NB4 (cell line): ENCODE results near the gene GARNL3.

ENCODE experiments used
- DNase-seq: peaks from one replicate; pipeline ENCODE4 v3.0.0; 2010; ENCODE audit warnings: low read depth
- H3K4me3 ChIP-seq: one replicate; pipeline ENCODE4 v1.5.1; 2011; ENCODE audit warnings: mild to moderate bottlenecking, low read depth, low read length, moderate library complexity
- MYC ChIP-seq: IDR thresholded peaks from 2 replicates; pipeline ENCODE4 v1.6.1; 2011; ENCODE audit warnings: low read depth, low read length
- POLR2A ChIP-seq: IDR thresholded peaks from 2 replicates; pipeline ENCODE4 v1.6.1; 2011; ENCODE audit warnings: mild to moderate bottlenecking; ENCODE audit not compliant: insufficient read length; ENCODE audit errors: extremely low read depth
- TF ChIP-seq, protein P1 (sequence below): IDR thresholded peaks from 2 replicates; pipeline ENCODE4 v1.6.1; 2011; ENCODE audit warnings: low read depth, low read length
- TF ChIP-seq, protein P2 (sequence below): IDR thresholded peaks from one replicate; pipeline ENCODE4 v1.5.1; 2012; ENCODE audit warnings: low read depth, low read length

Gene GARNL3

DNA sequence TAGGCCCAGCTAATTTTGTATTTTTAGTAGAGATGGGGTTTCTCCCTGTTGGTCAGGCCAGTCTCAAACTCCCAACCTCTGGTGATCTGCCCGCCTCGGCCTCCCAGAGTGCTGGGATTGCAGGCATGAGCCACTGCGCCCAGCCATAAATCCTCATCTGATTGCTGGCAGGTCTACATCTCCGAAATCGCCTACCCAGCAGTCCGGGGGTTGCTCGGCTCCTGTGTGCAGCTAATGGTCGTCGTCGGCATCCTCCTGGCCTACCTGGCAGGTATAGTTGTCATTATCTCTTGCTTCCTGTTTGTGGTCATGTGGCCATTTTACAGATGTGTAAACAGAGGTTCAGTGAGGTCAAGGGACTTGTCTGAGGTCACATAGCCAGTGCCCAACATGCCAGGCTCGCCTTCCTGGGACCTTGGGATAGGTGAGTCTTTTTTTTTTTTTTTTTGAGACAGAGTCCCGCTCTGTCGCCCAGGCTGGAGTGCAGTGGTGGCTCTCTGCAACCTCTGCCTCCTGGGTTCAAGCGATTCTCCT, 135.2 kb downstream of the GARNL3 start:
- DNase-seq = no peak
- no peak overlapping the region for H3K4me3 ChIP-seq
- TF ChIP-seq POLR2A (no peak), MYC (no peak)
- TF ChIP-seq, protein P1, sequence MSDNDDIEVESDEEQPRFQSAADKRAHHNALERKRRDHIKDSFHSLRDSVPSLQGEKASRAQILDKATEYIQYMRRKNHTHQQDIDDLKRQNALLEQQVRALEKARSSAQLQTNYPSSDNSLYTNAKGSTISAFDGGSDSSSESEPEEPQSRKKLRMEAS = no peak
- TF ChIP-seq, protein P2, sequence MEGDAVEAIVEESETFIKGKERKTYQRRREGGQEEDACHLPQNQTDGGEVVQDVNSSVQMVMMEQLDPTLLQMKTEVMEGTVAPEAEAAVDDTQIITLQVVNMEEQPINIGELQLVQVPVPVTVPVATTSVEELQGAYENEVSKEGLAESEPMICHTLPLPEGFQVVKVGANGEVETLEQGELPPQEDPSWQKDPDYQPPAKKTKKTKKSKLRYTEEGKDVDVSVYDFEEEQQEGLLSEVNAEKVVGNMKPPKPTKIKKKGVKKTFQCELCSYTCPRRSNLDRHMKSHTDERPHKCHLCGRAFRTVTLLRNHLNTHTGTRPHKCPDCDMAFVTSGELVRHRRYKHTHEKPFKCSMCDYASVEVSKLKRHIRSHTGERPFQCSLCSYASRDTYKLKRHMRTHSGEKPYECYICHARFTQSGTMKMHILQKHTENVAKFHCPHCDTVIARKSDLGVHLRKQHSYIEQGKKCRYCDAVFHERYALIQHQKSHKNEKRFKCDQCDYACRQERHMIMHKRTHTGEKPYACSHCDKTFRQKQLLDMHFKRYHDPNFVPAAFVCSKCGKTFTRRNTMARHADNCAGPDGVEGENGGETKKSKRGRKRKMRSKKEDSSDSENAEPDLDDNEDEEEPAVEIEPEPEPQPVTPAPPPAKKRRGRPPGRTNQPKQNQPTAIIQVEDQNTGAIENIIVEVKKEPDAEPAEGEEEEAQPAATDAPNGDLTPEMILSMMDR = no peak

DNA sequence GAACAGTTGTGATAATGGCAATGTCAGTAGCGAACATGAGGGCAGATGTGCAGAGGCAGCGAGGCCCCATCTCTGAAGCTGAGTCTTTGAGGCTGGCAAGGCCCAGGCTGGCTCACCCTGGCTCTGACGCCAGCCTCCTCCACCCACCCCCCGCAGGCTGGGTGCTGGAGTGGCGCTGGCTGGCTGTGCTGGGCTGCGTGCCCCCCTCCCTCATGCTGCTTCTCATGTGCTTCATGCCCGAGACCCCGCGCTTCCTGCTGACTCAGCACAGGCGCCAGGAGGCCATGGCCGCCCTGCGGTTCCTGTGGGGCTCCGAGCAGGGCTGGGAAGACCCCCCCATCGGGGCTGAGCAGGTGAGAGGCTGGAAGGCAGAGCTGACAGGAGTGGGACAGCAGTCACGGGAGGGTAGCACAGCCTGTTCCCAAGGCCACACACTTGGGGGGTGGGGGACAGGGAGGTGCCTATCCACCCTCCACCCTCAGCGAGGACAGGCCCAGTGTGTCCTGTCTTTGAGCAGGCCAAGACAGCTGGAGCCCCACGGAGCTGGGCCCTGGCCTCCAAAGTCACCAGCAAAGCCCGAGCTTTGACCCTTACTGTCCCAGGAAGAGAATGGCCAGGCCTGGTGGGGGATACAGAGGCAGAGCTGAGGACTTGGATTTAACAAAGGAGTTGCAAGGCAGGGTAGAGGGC, 138.0 kb downstream of the GARNL3 start:
- TF ChIP-seq, protein P1 = no peak
- TF ChIP-seq POLR2A (no peak), MYC (no peak)
- TF ChIP-seq, protein P2 = no peak

DNA sequence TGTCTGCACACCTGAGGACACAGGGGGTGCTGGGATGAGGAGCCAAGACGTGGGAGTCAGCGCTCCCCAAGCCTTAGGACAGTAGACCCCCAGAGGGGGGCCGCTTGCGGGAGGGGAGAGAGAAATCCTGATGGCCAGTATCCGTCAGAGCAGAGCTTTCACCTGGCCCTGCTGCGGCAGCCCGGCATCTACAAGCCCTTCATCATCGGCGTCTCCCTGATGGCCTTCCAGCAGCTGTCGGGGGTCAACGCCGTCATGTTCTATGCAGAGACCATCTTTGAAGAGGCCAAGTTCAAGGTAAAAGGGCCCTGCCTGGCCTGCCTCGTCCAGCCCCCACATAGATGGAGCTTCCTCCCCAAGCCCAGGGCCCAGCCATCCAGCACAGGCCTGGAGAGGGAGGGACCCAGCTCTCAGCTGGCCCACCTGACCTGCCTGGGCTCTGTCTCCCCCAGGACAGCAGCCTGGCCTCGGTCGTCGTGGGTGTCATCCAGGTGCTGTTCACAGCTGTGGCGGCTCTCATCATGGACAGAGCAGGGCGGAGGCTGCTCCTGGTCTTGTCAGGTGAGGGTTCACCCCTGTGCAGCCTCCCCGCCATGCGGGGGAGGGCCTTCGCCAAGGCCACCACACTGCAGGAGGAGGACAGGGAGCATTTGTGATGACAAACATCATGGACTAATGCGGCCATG, 139.1 kb downstream of the GARNL3 start:
- no peak for DNase-seq
- TF ChIP-seq, protein P2 = no peak
- TF ChIP-seq, protein P1 = no peak
- TF ChIP-seq POLR2A (no peak), MYC (no peak)
- H3K4me3 ChIP-seq = no peak overlapping the region

More for the DNA sequence above, 138.0 kb downstream of the GARNL3 start:
- H3K4me3 ChIP-seq = no peak overlapping the region
- no peak for DNase-seq

DNA sequence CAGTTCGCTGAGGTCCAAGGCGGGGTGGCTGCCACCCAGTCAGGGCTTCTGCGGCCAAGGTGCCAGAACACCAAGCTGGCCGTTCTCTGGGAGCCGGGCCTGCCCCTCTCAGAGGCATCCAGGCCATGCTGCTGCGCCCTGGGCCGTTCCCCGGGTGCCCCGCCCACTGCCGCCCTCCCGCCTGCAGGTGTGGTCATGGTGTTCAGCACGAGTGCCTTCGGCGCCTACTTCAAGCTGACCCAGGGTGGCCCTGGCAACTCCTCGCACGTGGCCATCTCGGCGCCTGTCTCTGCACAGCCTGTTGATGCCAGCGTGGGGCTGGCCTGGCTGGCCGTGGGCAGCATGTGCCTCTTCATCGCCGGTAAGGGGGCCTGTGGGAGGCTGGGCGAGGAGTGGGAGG, 140.1 kb downstream of the GARNL3 start:
- DNase-seq = no peak
- no peak overlapping the region for H3K4me3 ChIP-seq
- TF ChIP-seq MYC (no peak), POLR2A (no peak)
- TF ChIP-seq, protein P2 = no peak
- TF ChIP-seq, protein P1 = no peak

DNA sequence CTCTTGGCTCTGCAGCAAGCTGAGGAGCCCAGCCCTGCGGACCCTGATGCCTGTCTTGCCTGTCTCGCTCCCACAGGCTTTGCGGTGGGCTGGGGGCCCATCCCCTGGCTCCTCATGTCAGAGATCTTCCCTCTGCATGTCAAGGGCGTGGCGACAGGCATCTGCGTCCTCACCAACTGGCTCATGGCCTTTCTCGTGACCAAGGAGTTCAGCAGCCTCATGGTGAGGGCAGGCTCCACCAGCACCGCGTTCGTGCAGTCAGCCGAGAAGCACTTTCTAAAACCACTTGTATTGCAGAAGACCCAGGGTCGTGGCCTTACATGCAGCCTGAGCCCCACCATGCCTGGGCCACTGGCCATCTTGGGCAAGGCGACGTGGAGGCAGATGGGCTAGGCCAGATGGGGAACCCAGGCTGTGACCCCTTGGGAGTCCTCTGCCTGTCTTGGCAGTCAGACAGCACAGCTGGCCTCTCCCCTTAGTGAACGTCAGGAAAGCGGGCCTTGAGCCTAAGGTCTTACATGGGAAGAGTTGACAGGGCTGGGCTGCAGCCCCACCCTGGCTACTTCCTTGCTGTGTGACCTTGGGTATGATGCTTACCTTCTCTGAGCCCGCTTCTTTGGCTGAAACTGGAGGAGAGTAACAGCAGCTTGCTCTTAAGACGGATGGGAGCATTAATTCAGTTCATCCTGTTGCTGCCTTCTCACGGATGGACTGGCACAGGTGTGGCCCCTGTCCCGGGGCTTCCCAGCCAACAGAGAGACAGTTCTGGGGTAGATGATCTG, 141.0 kb downstream of the GARNL3 start:
- no peak for TF ChIP-seq POLR2A
- TF ChIP-seq, protein P1 = no peak
- TF ChIP-seq, protein P2 = no peak
- TF ChIP-seq MYC = no peak
- DNase-seq = no peak
- H3K4me3 ChIP-seq = no peak overlapping the region
